ENCODE measurements around the gene GOLGA8Q. TPM values are rescaled to one million over a fixed set of nuclear protein-coding genes. Genes with fewer than 3 reads are reported as not detected.
"Not testable (repeated sequence)": the region's sequence is repeated elsewhere in the genome, so short reads cannot be mapped to it uniquely, and the experiment has no call there.

GOLGA8Q gene, protein sequence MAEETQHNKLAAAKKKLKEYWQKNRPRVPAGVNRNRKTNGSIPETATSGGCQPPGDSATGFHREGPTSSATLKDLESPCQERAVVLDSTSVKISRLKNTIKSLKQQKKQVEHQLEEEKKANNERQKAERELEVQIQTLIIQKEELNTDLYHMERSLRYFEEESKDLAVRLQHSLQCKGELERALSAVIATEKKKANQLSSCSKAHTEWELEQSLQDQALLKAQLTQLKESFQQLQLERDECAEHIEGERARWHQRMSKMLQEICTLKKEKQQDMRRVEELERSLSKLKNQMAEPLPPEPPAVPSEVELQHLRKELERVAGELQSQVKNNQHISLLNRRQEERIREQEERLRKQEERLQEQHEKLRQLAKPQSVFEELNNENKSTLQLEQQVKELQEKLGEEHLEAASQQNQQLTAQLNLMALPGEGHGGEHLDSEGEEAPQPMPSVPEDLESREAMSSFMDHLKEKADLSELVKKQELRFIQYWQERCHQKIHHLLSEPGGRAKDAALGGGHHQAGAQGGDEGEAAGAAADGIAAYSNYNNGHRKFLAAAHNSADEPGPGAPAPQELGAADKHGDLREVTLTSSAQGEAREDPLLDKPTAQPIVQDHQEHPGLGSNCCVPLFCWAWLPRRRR
- total RNA-seq: 0.64 and 1.8 TPM in 2 replicates

DNA sequence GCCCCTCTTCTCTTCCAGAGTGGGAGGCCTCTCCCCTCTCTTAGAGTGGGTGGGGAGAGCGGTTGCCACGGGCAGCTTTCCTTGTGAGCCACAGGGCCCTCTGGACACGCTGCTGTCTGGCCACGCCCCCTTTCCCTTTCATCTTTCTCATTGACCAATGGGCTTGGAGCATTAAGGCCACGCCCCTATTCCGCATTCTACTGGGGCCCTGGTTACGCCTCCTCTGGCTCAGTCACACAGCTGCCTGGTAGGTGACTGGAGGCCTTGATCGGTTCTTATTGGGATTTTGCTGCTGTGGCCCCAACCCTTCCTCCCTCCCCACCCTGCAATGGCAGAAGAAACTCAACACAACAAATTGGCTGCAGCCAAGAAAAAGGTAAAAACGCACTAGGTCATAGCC lies at the start of gene GOLGA8Q:
Gene GOLGA8Q, plus strand, starts transcription at position 301 of the 400 bp plus-strand sequence. Its CDS starts 28 bp downstream, at position 329.
- POLR2A ChIA-PET; H3K9me3 Mint-ChIP-seq; intact Hi-C loops (cut with micrococcal nuclease); H3K4me3 Mint-ChIP-seq; H3K4me1 Mint-ChIP-seq; CTCF ChIA-PET; H3K27ac Mint-ChIP-seq; H3K27me3 Mint-ChIP-seq; H3K36me3 Mint-ChIP-seq (ENCODE audit: low read depth); ATAC-seq (ENCODE audit: low read depth); DNase-seq: not testable (repeated sequence)

DNA sequence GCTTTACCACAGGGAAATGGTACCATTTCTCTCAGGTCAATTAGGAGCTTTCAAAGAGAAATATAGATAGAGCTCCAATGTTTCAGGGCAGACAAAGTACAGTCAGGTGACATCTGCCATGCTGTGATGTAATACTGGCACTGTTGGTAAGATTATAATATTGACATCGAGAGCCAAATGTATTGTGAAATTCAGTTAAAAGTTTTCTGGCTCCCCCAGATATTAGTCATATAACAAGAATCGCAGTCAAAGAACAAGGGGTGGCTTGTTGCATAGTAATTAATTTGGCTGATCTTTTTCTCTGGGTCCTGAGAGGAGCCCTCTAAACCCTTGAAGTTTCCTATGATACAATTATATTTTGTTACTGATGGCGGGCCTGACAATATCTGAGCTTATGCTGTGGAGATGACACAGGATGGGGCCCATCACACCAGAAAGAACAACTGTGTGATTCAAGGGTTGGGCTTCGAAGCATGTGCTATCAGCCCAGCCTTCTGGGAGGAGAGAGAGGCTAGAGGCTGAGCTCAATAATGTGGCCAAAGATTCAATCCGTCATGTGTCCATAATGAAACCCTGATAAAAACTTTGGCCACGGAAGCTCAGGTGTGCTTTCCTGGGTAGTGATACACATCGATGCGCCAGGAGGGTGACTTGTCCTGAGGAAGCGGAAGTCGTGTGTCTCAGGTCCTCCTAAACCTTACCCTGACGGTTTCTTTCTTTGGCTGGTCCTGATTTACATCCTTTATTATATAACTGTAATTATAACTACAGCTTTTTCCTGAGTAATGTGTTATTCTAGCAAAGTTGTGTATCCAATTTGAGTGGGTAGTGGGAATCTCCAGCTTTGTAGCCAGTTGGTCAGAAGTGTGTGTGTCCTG lies 48.7 kb upstream of the GOLGA8Q start:
- H3K4me1 Mint-ChIP-seq; H3K27me3 Mint-ChIP-seq; H3K9me3 Mint-ChIP-seq; POLR2A ChIA-PET; CTCF ChIA-PET; H3K27ac Mint-ChIP-seq; intact Hi-C loops (cut with micrococcal nuclease); H3K4me3 Mint-ChIP-seq; DNase-seq; ATAC-seq (ENCODE audit: low read depth); H3K36me3 Mint-ChIP-seq (ENCODE audit: low read depth): not testable (repeated sequence)

DNA sequence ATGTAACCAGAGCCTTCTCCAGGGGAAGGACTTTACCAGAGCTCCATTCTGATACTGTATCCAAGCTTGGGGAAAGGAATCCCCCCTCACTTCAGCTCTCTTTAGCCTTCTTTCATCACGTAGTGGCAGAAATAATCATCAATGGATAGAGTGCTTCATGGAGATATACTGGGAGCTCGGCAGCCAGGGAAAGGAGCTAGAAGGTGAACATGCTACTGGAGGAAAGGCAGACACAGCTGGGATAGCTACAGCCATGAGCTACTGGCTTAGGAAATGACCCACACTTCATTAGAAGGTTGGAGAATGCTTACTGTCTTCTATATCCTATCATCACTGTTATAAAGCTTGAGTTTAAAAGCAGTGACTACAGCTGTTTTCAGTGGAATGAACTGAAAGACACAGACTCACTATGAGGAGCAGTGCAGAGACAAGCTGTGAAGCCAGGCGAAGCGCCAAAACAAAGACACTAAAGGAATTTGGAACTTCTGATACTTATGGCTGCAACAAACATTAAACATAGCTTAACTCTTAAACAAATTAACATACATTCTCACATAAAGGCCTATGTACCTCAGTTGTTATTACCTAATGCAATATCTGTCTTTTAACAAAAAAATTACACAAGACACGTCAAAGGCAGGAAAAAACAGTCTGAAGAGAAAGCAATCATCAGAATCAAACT lies 47.5 kb upstream of the GOLGA8Q start:
- H3K27ac Mint-ChIP-seq; POLR2A ChIA-PET; ATAC-seq (ENCODE audit: low read depth); CTCF ChIA-PET; intact Hi-C loops (cut with micrococcal nuclease); H3K9me3 Mint-ChIP-seq; H3K4me3 Mint-ChIP-seq; H3K4me1 Mint-ChIP-seq; H3K36me3 Mint-ChIP-seq (ENCODE audit: low read depth); H3K27me3 Mint-ChIP-seq; DNase-seq: not testable (repeated sequence)

DNA sequence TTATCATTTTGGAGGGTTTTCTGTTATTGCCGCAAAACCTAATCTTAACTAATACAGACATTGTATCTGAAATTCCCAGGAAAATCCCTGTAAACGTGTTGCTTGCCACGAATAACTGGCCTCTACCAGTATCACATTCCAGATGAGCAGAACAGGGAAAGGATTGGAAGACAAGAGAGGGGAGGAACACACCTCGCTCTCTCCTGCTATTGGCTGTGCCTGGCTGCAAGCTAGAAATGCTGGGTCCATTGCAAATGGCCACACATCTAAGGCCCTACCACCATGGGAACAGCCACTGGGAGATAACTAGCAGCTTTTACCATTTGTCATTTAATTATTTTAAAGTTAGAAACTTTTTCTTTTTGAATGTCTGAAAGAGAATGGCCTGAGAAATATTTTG lies 37.3 kb upstream of the GOLGA8Q start:
- H3K4me1 Mint-ChIP-seq, CTCF ChIA-PET, POLR2A ChIA-PET: not testable (repeated sequence)

DNA sequence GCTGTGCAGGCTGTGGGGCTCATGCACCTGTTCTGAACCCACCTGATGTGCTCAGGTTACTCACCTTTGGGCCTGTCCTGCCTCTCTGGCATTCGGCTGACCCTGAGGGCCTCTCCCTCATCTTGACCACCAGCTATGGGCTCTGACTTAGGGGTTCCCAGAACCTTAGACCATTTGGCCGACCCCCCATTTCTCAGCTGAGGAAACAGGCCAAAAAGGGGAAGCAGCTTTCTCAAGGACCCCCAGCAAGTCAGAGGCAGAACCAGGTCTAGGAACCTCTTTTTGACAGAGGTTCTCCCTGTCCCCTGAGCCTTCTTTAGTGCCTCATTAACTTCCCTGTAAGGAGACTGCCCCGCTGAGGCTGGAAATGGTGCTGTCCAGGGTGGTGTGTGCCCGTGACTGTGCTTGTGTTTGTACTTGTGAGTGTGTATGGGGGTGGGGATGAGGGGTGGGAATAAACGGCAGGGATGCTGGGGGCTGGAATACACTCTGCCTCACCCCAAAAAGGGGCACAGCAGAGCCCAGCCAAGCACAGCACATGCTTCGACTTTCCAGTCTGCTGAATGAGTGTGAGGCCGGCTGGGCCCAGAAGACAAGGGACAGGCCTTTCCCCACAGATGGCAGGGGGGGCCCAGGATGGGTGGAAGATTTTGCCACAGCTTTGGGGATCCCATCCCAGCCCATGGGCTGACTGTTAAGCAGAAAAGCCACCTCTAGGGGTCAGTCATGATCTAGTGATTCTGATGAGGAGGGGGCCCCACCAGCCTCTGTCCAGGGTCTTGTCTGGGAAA lies 28.2 kb upstream of the GOLGA8Q start:
- ATAC-seq (ENCODE audit: low read depth); H3K4me1 Mint-ChIP-seq; H3K9me3 Mint-ChIP-seq; H3K36me3 Mint-ChIP-seq (ENCODE audit: low read depth); DNase-seq; CTCF ChIA-PET; POLR2A ChIA-PET; intact Hi-C loops (cut with micrococcal nuclease); H3K27me3 Mint-ChIP-seq; H3K4me3 Mint-ChIP-seq; H3K27ac Mint-ChIP-seq: not testable (repeated sequence)

More for the DNA sequence above, 37.3 kb upstream of the GOLGA8Q start:
- H3K27ac Mint-ChIP-seq; ATAC-seq (ENCODE audit: low read depth); H3K27me3 Mint-ChIP-seq; DNase-seq; H3K36me3 Mint-ChIP-seq (ENCODE audit: low read depth); H3K9me3 Mint-ChIP-seq; intact Hi-C loops (cut with micrococcal nuclease); H3K4me3 Mint-ChIP-seq: not testable (repeated sequence)

DNA sequence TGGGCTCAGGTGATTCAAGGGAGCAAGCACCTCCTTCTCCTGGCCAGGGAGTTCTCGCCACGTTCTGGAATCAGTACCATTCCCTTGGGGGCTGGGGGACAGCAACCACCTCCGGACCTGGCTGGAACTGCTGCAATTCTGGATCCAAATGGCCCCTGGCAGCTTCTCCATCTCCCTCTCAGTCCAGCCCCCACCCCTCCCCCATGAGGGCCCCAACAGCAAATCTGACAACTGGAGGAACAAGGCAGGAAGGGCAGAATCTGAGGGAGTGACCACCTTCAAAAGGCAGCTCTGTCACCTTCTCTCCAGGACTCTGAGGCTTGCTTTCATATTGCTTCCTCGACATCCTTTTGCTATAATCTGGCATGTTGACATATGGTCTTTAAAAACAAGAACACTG lies 25.9 kb upstream of the GOLGA8Q start:
- H3K27me3 Mint-ChIP-seq; intact Hi-C loops (cut with micrococcal nuclease); CTCF ChIA-PET; ATAC-seq (ENCODE audit: low read depth); H3K9me3 Mint-ChIP-seq; H3K4me1 Mint-ChIP-seq; H3K27ac Mint-ChIP-seq; H3K36me3 Mint-ChIP-seq (ENCODE audit: low read depth); DNase-seq; POLR2A ChIA-PET; H3K4me3 Mint-ChIP-seq: not testable (repeated sequence)

DNA sequence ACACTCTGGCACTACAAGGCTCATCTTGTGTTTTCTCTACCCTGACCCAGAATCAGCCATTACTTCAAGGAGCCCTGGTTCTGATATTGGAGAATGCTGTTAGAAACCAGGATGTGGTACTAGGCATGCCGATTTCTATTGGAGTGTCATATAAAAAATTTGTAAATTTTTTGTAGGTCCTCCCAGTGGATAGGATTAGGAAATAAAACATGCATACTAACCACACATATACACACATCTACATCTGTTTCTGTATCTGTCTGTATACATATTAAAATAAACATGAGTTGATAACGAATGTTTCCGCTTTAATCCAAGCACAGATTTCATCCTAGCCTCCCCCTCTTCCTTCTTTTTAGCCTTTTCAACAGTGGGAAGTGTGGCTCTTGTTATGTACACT lies 22.8 kb upstream of the GOLGA8Q start:
- DNase-seq; intact Hi-C loops (cut with micrococcal nuclease); ATAC-seq (ENCODE audit: low read depth); H3K27me3 Mint-ChIP-seq; H3K27ac Mint-ChIP-seq; CTCF ChIA-PET; H3K36me3 Mint-ChIP-seq (ENCODE audit: low read depth); H3K4me3 Mint-ChIP-seq; POLR2A ChIA-PET; H3K9me3 Mint-ChIP-seq; H3K4me1 Mint-ChIP-seq: not testable (repeated sequence)

DNA sequence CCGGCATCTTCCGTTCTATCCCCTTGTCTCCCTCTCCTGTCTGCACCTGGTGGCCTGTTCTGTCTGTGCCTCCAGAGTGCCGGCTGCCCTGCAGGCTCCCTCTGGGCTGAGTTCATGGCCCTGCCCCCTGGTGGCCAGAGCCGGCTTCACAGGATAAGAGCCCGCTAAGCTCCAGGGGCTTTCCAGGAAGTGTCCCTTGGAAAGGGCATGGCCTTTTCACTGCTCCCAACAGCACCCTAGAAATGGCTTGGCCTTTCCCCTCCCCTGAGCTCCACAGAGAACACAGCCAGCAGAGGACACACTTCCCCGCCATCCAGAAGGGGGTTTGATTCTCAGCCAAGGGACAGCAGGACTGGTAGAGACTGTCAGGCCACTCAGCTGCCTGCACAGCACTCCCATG lies 15.1 kb downstream of the GOLGA8Q start:
- H3K4me1 Mint-ChIP-seq; H3K9me3 Mint-ChIP-seq; H3K36me3 Mint-ChIP-seq (ENCODE audit: low read depth); POLR2A ChIA-PET; H3K4me3 Mint-ChIP-seq; intact Hi-C loops (cut with micrococcal nuclease); CTCF ChIA-PET; DNase-seq; H3K27me3 Mint-ChIP-seq; H3K27ac Mint-ChIP-seq: not testable (repeated sequence)
- peak; percentile 65 for ATAC-seq (ENCODE audit: low read depth)

DNA sequence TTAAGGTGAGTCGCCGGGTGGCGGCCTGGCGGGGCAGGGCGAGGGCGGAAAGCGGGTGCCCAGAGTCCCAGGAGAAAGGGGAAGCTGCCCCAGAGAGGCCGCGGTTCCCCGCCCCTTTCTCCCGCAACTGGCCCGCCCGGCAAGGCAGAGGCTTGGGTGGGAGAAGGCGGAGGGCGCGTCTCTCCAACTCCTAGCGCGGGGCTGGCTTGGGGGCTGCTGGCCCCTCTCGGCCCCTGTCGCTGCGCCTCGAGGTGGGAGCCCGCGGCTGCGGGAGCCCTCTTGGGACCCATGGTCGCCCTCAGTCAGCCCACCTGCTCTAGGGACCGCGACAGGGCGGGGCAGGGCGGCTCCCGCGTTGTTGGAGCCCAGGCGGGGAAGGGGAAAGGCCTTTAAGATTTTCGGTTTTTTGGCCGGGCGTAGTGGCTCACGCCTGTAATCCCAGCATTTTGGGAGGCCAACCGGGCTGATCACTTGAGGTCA lies 21.2 kb downstream of the GOLGA8Q start:
- H3K4me3 Mint-ChIP-seq; CTCF ChIA-PET; H3K27me3 Mint-ChIP-seq; POLR2A ChIA-PET; H3K4me1 Mint-ChIP-seq; intact Hi-C loops (cut with micrococcal nuclease); DNase-seq; H3K36me3 Mint-ChIP-seq (ENCODE audit: low read depth); H3K9me3 Mint-ChIP-seq; H3K27ac Mint-ChIP-seq: not testable (repeated sequence)
- ATAC-seq (ENCODE audit: low read depth): peak; percentile 84

DNA sequence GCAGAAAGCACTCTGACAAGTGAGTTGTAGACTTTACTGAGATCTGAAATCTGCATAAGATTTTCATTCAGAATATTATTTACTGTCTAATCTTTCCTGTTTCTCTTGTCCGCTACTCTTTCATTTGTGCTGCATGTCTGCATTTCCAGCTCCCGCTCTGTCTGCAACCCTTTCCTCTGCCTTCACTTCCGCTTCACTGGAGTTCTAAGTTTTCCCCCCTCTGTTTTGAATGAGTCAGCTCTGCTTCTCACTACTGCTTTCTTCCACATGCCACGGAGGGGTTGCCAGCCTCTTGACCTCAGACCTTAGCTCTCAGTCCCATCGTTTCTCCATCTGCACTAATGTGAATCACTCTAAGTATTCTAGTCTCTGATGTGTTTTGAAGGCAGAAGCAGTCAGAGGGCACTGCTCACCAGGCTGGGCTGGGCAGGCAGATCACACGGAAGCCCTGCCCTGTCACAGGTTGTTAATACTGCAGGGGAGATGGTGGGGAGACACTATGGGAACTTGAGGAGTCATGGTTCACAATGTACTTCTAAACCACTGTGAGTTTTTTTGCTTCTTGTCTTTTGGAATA lies 27.6 kb downstream of the GOLGA8Q start:
- H3K27me3 Mint-ChIP-seq; DNase-seq; POLR2A ChIA-PET; H3K4me1 Mint-ChIP-seq; intact Hi-C loops (cut with micrococcal nuclease); H3K36me3 Mint-ChIP-seq (ENCODE audit: low read depth); H3K27ac Mint-ChIP-seq; H3K4me3 Mint-ChIP-seq; CTCF ChIA-PET; ATAC-seq (ENCODE audit: low read depth); H3K9me3 Mint-ChIP-seq: not testable (repeated sequence)

DNA sequence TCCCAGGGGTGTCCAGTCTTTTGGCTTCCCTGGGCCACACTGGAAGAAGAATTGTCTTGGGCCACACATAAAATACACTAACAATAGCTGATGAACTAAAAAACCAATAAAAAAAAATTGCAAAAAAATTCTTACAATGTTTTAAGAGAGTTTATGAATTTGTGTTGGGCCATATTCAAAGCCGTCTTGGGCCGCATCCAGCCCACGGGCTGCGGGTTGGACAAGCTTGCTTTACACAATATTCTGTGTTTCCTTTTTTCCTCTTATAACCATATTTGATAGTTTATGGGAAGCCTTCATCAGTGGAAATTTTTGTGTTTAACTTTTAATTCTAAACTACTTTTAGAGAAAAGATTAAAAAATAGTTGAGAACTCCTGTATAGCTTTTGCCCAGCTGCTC lies 28.9 kb downstream of the GOLGA8Q start:
- H3K27ac Mint-ChIP-seq; H3K27me3 Mint-ChIP-seq; H3K4me1 Mint-ChIP-seq; DNase-seq; intact Hi-C loops (cut with micrococcal nuclease); H3K4me3 Mint-ChIP-seq; CTCF ChIA-PET; H3K36me3 Mint-ChIP-seq (ENCODE audit: low read depth); H3K9me3 Mint-ChIP-seq; POLR2A ChIA-PET; ATAC-seq (ENCODE audit: low read depth): not testable (repeated sequence)
